ENCODE data around the gene GGTLC2.

GGTLC2 gene

DNA sequence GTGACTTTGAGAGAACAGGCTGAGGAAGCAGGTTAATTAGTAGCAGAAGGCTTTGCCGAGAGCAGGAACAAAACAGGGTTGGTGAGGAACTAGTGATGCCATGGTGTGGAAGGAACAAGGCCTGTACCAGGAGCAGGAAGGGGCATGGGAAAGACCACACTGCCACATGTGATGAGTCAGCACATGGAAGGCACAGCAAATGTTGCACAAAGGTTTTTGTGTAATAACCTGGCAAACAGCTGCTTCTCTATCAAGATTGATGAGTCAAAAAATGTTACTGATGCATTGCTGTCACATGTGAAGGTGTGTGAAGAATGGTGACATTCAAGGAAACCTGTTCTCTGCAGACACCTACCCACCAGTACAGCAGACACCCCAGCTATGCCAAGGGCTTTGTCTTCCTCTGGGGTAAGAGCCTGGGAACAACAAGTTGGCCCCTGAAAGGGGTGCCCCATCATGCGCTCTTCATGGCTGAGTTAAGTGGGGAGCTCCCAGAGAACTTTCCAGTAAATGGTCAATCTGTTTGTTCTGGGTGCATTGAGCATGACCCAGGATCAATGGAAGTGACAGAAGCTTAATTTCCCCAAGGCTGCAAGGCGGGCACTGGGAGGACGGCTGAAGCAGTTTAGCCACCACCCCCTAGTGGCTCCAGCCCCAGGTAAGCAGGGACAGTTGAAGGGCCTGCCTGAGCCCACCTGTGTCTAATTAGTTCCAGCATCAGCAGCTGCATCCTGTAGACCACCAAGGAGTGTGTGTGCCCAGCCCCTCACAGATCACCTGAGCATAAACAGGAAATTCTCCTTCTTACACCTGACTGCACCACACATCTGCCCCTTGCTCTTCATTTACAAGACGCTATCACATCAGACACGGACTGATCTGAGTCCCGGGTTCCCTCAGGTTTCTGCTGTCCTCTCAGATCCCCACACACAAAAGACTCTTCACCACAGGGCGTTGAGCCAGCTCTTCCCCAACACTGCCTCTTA, 47.6 kb downstream of the GGTLC2 start:
- no peak for DNase-seq (ENCODE audit: low spot score)

DNA sequence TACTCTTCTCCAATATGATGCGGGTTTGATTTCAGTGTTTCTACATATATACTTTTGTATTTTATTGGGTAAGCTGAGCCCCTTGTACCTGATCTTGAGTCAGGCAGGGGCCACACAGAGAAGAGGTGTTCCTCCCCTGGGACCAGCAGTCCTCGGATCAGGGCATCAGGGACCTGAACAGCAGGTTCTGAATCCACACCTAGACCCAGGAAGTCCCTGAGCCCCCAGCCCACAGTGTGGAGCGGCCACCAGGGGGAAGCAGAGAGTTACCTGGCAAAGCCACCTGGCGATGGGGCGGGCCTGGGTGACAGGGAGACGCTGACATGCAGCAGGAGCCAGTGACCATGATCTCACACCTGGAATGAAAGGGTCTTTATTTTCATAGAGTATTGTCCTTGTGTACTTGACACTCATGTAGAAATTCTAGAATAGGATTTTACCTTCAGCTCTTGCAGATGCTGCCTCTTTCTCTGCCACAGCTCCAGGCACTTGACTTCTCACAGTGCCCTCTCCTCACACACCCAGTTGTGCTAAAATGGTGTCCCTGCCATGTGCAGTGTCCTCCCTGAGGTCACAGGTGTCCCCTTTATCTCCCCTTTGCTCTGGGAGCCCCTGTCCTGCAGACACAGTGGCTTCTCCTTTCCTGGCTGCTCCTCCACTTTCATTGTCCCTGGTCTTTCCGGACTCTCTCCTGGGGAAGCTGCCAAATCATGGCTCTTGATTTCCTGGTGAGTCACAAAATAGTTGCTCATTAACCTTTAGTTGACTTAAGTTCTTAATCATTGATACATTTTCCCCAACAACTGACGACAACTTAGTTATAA, 48.5 kb downstream of the GGTLC2 start:
- no peak for DNase-seq (ENCODE audit: low spot score)

DNA sequence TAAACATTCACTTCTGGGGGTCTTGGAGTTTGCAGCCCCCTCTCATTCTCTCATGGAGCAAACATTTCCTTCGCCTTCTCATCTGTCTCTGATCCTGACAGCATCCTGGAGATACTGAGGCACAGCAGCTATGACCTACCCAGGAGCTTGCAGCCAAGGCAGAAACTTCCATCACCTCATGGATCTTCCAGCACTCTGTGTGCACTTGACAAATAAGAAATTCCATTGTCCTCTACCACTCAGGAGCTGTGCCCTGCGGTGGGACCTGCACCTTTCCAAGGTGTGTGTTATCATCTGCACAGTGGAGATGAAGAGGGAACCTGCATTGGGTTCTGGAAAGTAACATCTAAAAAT, 49.1 kb downstream of the GGTLC2 start:
- no peak for DNase-seq (ENCODE audit: low spot score)

DNA sequence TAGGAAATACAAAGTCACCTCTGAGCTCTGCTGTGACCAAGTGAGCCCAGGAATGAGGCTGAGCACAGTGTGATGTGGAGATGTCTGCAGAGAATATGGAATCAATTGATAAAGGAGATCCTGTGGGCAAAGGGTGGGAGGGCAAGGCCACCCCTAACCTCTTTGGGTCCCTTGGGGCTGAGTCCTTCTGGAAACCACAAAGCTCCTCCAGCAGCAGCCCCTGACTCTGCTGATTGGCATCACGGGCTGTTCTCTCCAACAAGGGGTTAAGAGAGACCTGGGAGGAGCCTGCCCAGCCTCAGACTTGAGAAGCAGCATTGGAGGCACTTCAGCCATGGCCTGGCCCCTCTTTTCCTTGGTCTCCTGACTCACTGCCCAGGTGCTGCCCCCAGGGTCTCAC, 49.7 kb downstream of the GGTLC2 start:
- DNase-seq (ENCODE audit: low spot score), result no peak

DNA sequence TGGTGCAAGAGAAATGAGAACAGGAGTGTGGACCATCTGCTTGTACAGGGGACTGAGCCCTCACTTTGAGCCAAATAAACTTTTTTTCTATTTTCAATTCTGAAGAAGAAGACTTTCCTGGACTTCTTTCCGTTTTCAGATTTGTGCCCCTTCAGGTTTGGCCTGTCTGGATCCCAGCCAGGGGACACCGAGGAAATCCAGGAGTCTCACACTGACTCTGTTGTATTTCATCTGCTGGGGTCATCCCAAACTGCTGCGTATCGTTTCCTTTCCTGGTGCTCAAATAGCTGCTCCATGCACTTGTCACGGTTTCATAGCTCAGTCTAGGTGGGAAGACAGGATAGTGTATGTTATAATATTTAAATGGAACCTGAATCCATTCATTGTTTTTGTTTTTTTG, 51.7 kb downstream of the GGTLC2 start:
- no peak for DNase-seq (ENCODE audit: low spot score)
